Endometrium (tissue), 2 donors: ENCODE data around the gene RSPH1.

Experiments
- FAIRE-seq: peaks from 2 replicates; lab custom pipeline; 2012; peaks lifted over from hg19 to GRCh38; lab: Jason Lieb, UNC
- donor health status: control.
- donor health status: control.

Gene RSPH1

DNA sequence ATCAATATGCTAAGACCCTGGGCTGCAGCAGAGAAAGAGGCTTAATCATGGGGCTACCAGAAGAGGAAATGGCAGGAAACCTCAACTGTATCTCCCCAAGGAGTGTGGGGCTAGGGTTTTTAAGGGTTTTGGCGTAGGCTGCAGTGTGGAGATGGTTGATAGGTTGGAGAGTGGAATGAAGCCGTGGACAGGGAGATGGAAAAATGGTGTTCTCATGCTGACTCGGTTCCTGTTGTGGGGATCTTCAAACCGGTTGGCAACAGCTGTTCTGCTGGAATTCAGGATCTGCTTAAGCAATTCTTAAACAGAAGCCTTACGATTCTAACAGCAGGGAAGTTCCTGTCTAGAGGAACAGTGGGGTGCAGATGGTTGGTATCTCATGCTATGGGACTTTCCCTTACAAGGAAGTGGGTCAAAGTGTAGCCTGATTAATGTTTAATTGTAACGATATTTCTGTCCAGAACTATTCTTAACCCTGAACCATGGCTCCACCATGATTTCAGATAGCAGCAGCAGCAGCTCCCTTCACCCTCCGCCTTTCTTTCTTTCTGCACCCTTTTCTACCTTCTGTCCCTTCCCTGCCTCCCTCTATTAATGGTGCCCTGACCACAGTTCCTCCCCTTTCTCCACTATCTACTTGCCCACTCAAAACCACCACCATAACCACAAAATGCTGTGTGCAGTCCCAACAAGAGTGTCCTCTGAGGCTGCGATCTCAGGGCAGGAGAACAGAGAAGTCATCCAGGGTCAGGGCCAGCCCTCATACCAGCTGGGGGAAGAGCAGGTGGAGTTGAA lies 30.8 kb downstream of the RSPH1 start:
- FAIRE-seq = no peak

DNA sequence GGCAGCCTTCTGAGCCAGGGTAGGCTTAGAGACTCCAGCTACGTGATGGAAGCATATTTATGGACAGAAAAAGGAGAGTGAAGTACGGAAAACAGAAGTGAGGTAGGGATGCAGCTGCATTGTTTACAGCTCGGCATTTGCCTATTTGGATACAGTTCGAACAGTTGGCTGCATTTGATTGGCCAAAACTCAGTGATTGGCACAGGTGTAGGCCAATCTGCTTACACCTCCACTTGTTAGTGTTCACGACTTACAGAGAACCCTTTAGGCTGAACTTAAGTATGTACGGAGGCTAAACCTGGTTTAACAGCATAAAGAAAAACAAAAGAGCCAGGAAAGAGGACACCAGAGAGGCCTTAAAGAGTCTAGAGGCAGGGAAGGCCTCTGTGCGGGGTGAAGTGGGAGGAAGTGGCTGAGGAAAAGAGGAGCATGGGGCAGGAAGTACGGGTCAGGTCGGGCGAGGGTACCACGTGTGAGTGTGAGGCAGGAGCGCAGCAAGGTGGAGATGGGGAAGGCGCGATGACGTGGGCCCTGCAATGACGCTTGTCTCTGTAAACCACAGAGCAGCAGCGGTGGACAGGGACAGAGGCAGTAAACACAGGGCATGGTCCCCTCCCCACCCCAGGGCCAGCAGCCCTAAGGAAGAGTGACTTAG lies 32.0 kb downstream of the RSPH1 start:
- FAIRE-seq = no peak

DNA sequence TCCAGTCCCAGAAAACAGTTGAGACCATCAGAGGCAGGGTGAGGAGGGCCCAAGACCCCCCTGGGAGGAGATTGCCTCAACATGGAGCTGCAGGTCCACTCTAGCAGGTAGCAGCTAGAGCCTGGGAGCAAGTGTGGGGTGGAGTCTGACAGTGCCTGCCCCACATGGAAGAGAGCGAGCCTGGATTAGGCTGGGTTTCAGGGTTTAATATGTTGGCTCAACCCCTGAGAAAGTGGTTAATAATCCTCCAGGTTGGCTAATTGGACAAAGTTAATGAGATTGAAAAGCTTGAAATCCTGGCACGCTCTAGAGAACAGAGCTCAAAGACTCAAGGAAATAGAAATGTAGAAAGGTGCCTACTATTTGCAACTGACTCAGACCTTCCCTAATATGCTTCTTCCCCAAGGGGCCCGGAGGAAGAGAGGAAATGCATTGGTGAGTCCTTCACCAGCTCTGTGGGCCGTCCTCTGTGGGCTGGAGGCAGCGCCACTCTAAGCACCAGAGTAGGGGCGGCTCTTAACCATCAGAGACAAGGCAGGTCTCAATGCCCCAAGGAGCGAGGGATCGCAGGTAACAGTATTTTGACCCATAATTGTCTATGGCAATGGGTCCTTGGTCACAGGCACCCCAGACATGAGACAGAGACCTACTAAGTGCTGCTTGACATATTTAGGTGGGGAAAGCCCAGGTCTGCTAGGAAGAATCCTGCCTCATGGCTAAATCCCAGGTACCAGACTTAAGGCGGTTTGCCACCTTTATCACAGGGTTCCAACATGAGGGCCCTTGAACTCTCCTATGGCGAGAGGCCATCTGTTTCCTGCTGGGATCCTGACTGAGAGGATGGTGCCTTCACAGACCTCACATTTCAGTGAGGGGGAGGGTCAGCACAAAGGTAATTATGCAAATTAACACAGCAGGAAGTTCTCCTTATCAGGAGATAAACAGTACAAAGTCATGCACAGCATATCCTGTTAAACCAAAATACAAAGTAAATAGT lies 33.8 kb downstream of the RSPH1 start:
- FAIRE-seq = no peak

DNA sequence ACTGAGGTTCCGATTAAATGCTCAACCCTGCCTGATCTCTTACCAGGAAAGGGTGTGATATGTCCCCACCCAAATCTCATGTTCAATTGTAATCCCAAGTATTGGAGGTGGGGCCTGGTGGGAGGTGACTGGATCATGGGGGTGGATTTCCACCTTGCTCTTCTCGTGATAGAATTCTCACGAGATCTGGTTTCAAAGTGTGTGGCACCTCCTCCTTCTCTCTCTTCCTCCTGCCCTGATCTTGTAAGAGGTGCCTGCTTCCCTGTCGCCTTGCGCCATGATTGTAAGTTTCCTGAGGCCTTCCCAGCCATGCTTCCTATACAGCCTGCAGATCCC lies 34.9 kb downstream of the RSPH1 start:
- no peak for FAIRE-seq

DNA sequence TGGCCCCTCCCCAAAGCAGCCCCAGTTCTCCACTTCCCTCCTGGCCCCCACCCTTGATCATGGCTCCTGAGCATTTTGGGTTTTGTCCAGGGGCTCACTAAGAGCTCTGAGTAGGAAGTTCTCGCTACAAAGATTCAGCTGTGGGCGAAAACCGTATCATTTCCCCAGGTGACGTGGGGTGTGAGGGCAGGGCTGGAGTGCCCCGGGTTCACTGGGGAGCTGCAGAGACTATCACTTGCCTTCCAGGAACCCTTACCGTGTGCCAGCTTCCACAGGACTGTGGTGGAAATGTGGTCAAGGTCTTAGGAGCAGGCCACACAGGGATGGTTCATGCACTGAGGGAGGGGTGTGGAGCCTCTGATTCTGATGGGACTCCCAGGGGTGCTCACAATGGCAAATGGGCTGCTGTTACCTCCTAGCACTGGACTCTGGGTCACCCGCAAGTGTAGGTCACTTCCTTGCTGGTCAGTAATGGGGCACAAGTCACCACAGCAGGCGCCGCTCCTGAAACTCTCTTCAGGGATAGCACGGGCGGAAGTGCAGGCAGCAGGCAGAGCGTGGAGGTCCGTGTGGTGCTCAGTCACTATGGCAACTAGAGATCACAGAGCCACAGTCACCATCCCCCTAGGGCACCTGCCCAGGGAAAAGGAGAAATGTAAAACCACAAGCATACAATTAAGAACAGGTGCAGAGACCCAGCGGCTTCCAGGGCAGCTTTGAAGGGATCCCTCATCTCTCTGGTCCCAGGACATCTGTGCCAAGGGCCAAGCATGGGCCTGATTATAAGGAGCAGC lies 35.4 kb downstream of the RSPH1 start:
- FAIRE-seq = no peak

DNA sequence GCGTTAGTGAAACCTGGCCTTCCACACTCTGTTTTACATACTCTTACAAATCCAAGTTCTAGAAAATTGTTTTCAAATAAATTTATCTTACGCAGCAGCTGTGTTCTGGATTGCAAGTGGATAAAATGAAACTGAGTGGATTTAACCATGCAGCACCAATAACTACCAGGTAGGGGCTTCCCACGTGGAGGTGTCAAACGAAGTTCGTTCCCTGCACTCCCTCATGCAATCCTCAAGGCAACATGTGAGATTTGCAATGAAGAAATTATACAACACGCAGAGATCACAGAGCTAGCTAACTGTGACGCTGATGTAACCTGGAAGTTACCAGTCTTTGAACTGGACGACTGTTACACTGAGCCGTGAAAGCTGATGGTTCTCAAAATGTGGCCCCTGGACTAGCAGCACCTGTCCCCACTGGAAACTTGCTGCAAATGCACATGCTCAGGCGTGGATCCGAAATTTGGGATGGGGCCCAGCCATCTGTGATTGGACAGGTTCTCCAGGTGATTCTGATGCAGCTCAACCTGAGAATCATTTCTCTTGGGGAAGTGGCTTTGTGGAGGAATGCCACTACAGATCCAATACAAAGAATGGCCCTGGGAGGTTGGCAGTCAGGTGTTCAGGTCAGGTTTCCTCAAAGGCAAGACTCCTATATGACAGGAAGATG lies 36.3 kb downstream of the RSPH1 start:
- FAIRE-seq = no peak

DNA sequence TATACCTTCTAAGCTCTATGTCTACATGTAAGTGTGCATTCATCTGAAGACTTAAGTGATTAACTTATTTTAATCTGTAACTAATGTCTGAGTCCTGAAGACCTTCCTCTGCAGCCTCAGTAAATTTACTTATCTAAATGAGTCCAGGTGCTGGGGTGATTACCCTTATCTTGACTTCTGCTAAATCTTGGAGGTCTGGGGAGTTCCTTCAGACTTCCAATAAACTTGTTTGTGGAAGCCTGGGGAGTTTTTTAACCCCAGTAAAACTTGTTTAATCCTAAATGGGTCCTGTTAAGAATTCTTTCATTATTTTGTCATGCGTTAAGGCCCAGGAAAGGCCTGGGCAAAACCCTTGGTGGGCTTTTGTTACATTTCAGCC lies 37.0 kb downstream of the RSPH1 start:
- FAIRE-seq = no peak

DNA sequence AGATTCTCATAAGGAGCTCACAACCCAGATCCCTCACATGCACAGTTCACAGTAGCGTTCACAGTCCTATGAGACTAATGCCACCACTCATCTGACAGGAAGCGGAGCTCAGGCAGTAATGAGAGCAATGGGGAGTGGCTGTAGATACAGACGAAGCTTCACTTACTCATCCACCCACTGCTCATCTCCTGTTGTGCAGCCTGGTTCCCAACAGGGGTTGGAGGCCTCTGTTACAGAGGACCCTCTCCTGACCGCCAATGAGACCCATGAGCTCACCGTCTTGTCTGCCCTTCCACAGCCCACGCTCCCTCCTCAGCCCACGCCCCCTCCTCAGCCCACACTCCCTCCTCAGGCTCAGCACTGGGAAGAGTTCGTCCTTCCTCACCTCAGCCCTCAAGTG lies 39.6 kb downstream of the RSPH1 start:
- no peak for FAIRE-seq

DNA sequence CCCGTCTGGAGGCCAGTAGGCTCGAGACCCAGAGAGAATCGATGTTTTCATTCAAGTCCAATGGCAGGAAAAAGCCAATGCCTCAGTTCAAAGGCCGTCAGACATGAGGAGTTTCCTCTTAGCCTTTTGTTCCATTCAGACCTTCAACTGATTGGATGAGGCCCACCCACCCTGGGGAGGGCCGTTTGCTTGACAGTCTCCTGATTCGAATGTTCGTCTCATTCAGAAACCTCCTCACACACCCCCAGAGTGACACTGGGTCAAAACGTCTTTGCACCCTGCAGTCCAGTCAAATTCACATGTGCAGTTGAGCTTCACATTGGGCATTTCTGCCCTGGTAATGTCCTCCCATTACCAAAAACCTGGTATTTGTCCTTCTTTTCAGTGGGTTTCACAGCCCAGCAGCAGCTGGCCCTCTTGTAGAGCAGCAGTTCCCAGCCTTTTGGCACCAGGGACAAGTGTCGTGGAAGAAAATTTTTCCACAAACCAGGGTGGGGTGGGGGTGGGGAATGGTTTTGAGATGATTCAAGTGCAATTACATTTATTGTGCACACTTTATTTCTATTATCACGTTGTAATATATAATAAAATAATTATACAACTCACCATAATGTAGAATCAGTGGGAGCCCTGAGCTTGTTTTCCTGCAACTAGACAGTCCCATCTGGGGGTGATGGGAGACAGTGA lies 40.1 kb downstream of the RSPH1 start:
- no peak for FAIRE-seq

DNA sequence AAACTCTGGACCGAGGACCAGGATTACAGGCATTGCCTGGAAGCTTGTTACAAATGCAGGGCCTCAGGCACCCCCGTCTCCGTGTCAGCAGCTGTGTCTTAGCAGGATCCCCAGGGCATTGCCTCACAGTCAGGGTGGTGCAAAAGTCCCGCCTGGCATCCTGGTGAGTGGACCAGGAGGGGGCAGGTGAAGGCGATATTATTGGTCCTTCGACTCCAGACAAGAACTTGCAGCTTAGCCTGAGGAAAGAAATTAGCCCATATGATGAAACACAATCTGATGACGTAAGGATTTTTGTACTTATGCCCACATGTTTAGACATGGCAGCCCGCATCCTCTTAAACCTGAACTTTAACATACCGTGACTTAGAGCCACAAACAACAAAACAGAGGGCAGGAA lies 40.8 kb downstream of the RSPH1 start:
- no peak for FAIRE-seq

DNA sequence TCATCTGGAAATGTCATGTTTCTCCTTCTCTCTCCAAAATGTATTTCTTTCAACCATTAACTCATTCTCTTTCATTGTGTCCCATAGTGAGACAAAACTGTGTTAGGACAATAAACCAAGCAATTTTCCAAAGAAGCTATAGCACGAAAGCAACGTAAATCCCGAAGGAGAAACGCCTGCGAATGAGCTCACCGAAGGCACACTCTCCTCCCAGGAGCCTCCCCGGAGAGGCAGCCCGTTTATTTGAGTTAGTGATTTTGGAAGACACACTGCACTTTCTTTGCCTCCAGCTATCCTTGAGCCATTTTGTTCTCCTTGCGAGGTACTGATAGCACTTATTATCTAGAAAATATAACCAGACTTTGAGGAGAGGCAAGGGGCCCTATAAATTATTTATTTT lies 41.2 kb downstream of the RSPH1 start:
- FAIRE-seq = no peak

DNA sequence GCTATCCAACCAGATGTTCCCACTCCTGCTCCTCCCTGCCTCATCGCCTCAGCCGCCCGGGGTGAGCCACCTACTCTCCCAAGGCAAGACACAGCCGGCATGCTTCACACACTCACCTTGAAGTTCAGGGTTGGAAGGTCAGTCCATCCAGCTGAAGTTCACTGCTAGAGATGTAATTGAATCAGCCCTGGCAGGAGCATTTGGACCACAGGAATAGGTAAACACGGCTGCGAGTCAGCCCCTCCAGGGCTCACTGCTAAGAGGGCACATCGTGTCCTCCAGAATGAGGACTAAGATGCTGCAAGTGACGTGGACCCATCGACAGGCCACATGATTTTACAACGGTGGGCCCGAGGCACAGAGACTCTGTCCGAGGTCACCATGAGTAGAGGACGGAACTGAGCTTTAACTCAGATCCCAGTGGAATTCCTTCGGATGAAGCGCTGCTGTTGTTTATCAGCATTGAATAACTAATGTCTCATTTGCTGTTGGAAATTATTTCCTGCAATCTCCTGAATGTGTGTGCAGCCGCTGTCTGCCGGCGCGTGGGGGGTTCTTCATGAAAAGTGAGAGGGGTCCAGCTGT lies 41.9 kb downstream of the RSPH1 start:
- no peak for FAIRE-seq

DNA sequence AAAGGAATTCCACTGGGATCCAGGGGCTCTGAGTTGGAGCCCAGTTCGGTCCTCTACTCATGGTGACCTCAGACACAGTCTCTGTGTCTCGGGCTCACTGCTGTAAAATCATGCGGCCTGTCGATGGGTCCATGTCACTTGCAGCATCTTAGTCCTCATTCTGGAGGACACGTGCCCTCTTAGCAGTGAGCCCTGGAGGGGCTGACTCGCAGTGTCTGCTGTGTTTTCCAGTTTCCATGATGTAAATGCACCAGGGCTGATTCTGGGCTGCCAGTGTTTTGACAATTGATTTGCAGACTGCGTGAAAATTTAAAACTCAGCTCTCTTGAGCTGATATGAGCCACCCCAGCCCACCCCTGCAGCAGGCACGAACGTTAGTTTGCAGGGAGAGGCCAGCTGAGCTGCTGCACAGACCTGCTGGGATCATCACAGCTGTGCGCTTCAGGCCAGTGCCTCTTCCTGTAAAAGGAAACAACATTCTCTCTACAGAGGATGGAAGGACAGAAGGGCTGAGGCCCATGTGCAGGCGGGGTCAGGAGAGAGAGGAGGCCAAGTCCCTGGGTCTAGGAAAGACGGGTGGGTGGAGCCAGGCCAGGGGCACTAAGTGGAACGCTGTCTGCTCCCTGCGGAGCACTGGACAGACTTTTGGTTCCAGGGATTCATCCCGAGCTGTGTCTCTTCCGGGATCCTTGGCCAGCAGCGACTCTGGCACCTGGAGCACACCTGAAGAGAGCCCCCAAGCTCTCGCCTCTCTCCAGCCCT lies 42.6 kb downstream of the RSPH1 start:
- no peak for FAIRE-seq

DNA sequence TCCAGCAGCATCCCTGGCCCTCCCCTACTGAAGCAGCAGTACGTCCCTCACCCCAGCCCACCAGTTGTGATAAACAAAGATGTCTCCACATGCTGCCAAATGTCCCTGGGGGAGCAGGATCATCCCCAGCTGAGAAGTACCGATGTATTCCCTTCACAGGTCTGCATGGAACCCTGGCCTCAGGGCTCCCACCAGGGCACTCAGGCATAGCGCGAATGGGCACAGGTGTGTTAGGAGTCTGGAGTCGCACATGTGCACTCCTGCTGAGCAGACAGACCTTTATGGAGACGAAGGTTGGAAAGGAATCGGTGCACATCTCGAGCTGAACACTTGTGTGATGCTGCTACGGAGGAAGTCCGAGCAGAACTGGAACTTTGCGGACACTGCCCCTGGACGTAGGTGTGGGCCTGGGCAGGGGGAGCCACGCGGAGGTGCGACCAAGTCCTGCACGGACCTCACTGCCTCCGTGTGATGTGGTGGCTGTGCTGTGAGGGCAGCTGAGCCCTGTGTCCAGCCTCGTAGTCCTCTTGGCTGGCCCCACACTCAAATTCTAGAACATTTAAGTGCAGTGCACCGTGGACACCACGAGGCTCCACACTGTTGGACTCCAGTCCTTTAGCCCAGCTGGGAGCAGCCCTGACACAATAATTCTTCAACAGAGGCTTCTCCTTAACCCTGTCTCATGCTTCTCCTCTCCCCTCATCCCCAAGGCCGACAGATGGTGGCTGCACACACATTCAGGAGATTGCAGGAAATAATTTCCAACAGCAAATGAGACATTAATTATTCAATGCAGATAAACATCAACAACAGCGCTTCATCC lies 43.4 kb downstream of the RSPH1 start:
- no peak for FAIRE-seq

DNA sequence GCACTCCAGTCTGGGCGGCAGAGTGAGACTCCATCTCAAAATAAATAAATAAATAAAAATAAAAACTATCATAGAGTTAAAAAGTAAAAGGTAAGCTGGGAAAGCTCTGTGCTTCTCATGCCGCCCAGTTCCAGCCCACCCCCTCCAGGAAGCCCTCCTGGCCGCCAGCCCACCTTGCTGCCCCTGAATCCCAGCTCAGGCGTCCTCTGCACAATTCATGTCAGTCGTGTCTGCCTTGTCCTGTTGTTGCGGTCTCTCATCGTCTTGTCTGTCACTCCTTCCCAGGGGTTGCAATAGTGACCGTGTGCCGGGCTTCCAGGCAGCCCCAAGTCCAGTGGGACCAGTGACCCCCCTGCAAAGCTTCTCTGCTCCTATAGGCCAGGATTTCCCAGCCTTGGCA lies 44.1 kb downstream of the RSPH1 start:
- FAIRE-seq = no peak

DNA sequence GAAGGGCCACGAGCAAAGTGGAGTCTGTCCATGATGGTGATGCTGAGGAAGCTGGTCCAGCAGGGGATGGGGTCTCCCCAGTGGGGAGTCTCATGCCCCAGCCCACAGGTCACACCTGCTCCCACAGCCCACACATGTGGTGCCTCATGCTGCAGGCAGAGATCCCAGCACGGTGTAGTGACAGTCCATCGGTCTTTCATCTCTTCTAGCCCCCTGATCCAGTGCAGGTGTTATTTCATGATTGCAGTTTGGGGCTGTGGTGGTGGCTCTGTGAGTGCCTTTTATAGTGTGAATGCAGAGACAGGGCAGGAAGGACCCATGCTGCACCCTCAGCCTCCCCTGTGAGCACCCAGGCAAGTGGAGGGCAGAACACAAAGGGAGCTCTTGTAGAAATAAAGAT lies 47.3 kb downstream of the RSPH1 start:
- no peak for FAIRE-seq

DNA sequence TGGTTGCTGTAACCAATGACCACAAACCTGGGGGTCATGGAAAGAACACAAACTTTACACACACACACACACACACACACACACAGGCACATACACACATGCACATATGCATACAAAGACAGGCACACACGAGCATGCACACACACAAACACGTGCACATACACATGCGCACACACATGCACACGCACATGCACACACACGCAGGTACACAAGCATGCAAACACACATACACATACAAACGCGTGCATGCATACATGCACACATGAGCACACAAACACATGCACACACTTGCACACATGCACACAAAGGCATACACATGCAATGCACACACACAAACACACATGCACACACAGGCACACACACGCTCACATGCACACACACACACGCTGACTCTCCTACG lies 48.3 kb downstream of the RSPH1 start:
- FAIRE-seq = no peak

DNA sequence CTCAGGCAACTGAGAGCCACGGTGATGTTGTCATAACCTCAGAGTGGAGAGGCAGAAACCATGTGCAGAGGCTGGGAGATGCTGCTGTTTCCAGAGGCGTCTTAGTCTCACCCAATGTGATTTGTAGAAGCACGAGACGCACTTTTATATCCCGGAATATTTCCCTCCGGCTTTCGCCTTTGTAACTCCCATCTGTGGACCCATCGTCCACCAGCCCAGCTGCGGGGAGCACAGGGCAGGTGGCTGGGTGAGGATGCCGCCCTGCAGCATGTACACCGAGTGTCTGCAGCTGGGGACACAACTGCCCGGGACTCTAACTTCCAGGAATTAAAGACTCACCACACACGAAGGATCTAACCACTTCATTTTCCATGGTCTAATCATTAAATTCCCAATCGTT lies 48.8 kb downstream of the RSPH1 start:
- no peak for FAIRE-seq

DNA sequence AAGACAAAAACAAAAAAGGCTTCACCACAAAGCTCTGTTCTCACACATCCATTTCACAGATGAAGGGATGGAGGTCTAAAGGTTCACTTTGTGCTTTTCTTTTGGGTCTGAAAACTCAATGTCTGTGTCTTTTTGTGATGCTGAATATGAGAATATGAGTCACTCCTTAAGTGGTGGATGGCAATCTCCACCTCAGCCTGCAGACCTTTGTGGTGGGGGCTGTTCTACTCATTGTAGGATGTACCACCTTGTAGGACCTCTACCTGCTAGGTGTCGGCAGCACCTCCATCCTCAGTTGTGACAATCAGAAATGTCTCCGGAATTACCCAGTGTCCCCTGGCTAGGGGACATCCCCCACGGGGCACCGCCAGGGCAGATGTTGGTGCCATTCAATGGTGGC lies 49.5 kb downstream of the RSPH1 start:
- no peak for FAIRE-seq
